NCI-H1048 (cell line): ENCODE measurements around the gene HECTD4.
"Not testable (repeated sequence)": the region's sequence is repeated elsewhere in the genome, so short reads cannot be mapped to it uniquely, and the experiment has no call there.

ENCODE experiments used
- DNase-seq: peaks from one replicate; lab custom pipeline; 2025; lab: John Stamatoyannopoulos, UW

HECTD4 gene

DNA sequence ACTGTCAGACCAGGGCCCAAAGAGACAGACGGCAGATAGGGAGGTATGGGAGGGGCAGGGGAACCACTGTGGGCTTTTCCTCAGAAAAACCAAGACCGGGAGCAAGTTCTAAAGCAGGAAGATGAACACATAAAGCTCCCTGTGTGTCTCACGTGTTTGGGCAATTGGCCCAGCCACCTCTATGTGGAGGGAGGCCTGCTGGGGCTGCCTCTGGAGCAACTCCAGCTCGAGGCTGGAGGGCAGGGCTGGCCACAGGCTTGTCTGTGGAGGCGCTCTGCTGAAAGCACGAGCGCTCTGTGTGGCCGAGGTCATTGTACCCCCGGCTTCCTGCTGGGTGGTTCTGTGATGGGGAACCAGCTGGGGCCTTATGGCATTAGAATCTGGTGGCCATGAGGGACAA lies 220.5 kb downstream of the HECTD4 start:
- DNase-seq: no peak

DNA sequence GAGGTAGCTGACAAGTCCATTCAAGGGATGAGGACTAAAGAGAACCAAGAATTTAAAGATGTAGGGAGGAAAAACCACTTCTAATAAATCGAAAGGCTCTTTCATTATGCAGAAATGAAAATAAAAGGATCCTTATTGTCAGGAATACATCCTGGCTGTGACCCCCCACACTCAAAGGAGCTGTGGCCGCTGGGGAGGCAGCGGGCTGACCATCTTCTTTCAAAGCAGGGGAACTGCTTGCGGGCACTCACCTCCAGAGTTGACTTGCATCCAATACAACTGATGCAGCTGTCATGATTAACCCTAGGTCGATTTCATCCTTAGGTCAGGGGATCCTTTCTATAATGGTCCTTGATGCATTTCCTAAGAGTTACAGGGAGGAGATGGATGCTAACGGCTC lies 221.6 kb downstream of the HECTD4 start:
- DNase-seq: no peak

DNA sequence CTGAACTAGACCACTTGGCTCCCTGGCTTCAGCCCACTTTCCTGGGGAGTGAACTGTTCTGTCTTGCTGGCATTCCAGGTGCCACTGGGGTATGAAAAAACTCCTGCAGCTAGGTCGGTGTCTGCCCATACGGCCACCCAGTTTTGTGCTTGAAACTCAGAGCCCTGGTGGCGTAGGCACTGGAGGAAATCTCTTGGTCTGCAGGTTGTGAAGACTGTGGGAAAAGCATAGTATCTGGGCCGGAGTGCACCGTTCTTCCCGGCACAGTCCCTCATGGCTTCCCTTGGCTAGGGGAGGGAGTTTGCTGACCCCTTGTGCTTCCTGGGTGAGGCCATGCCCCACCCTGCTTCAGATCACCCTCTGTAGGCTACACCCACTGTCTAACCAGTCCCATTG lies 223.1 kb downstream of the HECTD4 start:
- DNase-seq: no peak

DNA sequence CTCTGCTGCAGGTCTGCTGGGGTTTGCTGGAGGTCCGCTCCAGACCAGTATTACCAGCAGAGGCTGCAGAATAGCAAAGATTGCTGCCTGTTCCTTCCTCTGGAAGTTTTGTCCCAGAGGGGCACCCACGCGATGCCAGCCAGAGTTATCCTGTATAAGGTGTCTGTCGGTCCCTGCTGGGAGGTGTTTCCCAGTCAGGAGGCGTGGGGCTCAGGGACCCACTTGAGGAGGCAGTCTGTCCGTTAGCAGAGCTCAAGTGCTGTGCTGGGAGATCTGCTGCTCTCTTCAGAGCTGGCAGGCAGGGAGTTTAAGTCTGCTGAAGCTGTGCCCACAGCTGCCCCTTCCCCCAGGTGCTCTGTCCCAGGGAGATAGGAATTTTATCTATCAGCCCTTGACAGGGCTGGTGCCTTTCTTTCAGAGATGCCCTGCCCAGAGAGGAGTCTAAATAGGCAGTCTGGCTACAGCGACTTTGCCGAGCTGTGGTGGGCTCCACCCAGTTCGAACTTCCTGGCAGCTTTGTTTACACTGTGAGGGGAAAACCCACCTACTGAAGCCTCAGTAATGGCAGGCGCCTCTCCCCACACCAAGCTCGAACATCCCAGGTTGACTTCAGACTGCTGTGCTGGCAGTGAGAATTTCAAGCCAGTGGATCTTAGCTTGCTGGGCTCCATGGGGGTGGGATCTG lies 223.6 kb downstream of the HECTD4 start:
- not testable (repeated sequence) for DNase-seq

DNA sequence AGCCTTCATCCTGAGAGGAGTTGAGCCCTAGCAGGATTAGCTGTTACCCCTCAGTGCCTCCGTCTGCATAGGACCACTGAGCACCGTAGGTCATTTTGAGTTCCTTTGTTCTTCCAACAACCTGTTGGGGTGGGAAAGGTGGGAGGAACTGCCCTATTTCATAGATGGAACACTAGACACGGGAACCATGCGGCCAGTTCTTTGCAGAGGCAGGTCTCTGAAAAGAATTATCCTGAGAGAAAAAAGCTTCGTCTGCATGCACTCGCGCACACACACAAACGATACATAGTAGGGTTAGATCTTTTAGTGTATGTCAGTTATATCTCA lies 228.4 kb downstream of the HECTD4 start:
- DNase-seq: no peak

- no peak for DNase-seq
These were observed 228.9 kb downstream of the HECTD4 start for GRCh38 chr12:112153181-112153892.

DNA sequence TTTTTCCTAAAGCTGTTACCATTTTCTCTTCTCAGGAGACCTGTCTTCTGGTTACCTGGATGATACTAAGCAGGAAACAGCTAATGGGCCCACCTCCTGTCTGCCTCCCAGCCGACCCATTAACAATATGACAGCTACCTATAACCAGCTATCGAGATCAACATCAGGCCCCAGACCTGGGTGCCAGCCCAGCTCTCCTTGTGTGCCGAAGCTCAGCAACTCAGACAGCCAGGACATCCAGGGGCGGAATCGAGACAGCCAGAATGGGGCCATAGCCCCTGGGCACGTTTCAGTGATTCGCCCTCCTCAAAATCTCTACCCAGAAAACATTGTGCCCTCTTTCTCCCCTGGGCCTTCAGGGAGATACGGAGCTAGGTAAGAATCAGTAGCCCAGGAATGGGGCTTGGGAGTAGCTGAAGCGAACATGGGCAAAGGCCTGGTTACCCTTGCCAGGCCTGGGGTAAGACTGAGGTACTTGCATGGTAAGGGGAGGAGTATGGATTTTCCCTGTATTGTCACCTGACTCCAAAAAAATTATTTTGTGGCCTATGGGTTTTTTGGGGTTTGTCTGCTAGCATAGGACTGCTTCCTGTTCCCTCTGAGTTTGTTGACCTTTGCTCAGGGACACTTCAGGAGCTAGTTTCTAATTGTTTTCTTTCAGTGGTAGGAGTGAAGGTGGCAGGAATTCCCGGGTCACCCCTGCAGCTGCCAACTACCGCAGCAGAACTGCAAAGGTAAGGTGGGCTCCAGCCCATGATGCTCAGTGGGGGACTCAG lies 230.3 kb downstream of the HECTD4 start:
- DNase-seq: no peak

GRCh38 chr12:112149596-112149995 lies 232.6 kb downstream of the HECTD4 start:
- DNase-seq: no peak

DNA sequence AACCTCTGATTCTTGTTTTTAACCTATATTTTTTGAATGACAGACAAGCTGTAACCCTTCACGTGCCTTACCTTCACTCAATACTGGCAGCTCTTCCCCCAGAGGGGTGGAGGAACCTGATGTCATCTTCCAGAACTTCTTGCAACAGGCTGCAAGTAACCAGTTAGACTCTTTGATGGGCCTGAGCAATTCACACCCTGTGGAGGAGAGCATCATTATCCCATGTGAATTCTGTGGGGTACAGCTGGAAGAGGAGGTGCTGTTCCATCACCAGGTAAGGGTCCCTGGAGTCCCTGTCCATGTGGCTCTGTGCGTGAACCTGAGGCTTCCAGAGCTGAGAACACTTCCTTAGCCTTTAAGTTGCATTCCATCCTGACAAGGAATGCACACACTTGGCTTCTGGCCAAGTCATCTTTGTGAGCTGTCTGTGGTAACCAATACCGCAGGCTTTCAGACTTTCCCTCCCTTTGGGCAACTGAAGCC lies 234.2 kb downstream of the HECTD4 start:
- no peak for DNase-seq

DNA sequence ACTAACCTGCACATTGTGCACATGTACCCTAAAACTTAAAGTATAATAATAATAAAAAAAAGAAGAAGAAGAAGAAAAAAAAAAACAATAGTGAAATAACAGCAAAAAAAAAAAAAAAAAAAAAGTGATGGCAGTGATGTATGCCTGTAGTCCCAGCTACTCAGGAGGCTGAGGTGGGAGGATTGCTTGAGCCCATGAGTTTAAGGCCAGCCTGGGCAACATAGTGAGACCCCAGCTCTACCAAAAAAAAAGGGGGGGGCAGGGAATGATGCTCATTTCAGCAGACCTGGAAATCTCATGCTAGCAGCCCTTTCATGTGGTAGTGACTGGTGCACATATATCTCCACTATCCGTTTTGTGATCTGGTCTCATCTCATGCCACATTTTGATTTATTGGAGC lies 236.1 kb downstream of the HECTD4 start:
- DNase-seq: no peak

GRCh38 chr12:112140728-112141127 lies 241.5 kb downstream of the HECTD4 start:
- DNase-seq: no peak

DNA sequence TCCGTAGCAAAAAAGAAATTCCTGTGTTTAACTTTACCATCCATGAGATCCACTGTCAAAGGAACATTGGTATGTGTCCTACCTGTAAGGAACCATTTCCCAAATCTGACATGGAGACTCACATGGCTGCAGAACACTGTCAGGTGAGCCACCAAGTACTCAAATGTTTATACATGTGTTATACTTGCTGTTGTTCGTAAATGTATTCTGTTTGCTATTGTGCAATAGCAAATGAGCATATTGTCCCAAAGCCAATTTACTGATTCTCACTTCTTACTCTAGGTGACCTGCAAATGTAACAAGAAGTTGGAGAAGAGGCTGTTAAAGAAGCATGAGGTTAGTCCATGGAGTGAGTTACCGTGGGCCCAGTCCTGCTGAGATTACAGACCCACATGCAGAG lies 247.5 kb downstream of the HECTD4 start:
- no peak for DNase-seq

- DNase-seq: no peak
These were observed 248.8 kb downstream of the HECTD4 start for GRCh38 chr12:112133418-112133817.

- no peak for DNase-seq
These were observed 250.5 kb downstream of the HECTD4 start for GRCh38 chr12:112131686-112132085.

GRCh38 chr12:112130441-112130998 lies 251.7 kb downstream of the HECTD4 start:
- no peak for DNase-seq

DNA sequence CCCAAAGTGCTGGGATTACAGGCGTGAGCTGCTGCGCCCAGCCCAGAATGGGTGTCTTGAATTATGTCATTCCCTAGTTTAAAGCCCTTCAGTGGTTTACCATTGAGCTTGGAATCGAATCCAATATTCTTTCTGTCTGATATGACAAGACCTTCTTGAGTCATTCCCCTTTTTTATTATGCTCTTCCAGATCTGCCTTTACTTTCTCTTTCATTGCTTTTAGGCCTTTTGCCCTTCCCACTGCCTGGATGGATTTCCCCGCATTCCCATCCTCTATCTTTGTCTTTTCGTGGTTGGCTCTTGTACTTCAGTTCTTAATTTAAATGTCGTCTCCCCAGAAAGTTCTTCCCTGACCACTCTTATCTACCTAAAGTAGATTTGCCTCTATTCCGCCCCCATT lies 255.3 kb downstream of the HECTD4 start:
- no peak for DNase-seq

DNA sequence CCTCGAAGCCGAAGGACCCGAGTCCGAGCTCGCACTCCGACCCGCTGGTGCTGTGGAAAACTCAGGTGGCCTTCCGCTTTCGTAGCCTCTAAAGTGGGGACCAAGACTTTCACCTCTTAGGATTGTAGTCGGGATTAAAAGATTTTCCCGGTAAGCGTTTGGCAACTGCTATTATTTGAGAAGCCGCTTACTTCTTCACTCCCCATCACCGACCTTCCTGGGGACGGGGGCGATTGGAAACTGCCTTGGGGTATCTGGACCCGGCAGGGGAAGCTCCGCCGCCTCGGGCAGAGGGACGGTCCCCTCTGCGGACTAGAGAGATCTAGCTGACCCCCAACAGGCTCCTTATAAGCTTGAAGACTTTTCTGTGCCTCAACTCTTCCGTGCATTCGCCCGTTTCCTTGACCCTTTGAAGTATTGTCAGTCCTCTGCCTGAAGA lies 256.2 kb downstream of the HECTD4 start:
- no peak for DNase-seq

DNA sequence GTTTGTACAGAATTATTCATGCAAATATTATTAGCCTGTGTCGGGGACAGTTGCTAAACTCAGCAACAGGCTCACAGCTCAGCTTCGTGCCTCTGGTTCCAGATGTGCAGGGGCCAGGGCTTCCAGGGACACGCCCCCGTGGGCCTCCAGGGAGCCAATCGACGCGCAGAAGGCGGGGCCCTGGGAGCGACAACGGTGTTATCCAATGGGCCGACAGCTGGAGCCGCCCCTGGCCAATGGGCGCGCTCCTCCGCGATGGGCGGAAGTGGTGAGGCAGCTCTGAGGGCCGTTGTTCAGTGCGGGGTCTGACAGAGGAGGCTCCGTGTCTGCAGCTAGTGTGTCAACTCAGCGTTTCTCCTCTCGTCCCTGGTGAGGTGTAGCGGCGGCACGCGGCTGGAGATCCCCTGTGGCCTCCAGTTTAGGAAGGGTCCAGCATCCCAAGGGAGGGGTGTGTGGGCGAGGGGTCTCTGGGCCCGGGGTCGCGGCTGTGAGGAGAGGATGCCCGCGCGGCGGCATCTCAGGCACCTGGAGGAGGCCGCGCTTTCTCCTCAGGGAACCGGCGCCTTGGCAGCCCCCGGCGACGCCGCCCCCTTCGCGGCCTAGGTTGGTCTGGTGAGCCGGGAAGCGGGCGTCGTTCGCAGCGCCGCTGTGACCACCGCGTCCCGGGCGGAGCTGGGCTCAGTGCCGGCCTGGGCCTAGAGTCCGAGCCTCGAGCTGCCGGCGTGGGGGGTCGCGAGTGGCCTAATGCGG lies 256.8 kb downstream of the HECTD4 start, which contains the start of gene TRAFD1:
Gene TRAFD1, plus strand, starts transcription at position 311 of the 750 bp plus-strand sequence. CDS start 4,963 bp downstream, outside the sequence.
- DNase-seq: peak; percentile 86

- DNase-seq: no peak
These were observed 257.3 kb downstream of the HECTD4 start for GRCh38 chr12:112124918-112125249.

DNA sequence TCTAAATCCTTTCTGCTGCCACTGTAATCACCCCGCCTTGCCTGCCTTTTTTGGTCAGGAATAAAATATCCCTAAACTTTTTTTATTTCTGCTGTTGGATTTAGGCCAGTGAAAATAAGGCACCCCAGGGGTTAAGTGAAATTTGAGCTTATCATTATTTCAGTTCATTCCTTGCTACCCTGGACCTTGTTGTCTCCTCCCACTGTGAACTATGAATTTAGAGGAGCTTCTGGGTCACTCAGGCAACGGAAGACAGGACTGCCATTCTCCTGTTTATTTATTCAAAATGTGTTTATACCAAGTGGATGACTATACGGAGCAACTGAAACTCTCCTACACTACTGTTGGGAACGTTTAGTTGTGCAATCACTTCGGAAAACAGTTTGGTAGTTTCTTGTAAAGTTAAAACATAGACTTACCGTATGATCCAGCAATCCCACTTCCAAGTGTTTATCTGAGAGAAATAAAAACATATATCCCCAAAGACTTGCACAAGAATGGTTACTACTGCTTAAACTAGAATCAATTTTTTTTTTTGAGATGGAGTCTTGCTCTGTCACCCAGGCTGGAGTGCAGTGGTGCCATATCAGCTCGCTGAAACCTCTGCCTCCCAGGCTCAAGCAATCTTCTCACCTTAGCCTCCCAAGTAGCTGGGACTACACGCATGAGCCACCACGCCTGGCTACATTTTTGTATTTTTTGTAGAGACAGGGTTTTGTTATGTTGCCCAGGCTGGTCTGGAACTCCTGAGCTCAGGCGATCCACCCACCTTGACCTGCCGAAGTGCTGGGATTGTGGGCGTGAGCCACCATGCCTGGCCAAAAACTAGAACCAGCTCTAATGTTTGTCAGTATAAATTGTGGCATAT lies 259.2 kb downstream of the HECTD4 start:
- DNase-seq: no peak
